BJ (cell line): ENCODE results near the gene PAM16. TPM values are rescaled to one million over a fixed set of nuclear protein-coding genes. Genes with fewer than 3 reads are reported as not detected.

Experiments used
- CTCF ChIA-PET: fragments of 350-600 bp; formaldehyde crosslinking; extraction: SDS; loops from one replicate; lab custom pipeline; 2021; ENCODE audit warnings: antibody characterized with exemption, inconsistent platforms; lab: Yijun Ruan, JAX
- POLR2A ChIA-PET: fragments of 300-600 bp; sonication (Branson Sonifier 250); formaldehyde crosslinking; extraction: SDS; loops from one replicate; lab custom pipeline; 2021; ENCODE audit warnings: antibody characterized with exemption; lab: Charles Lee
- DNase-seq: peaks from one replicate; pipeline ENCODE4 v3.0.0-alpha.2; 2011; ENCODE audit warnings: low read depth
- H3K27me3 ChIP-seq: 2 replicates; pipeline ENCODE4 v1.6.0; 2011; ENCODE audit warnings: low read length; ENCODE audit not compliant: control insufficient read depth, insufficient read depth
- H3K36me3 ChIP-seq: 2 replicates; pipeline ENCODE4 v1.5.1; 2011; ENCODE audit warnings: low read length; ENCODE audit not compliant: control insufficient read depth, insufficient read depth
- H3K4me3 ChIP-seq: 2 replicates; pipeline ENCODE4 v1.5.1; 2011; ENCODE audit warnings: low read depth, mild to moderate bottlenecking, control low read depth, low read length
- CTCF ChIP-seq: IDR thresholded peaks from 2 replicates; pipeline ENCODE4 v1.5.1; 2011; ENCODE audit warnings: low read depth, mild to moderate bottlenecking, control low read depth, inconsistent platforms, low read length, moderate library complexity; ENCODE audit not compliant: insufficient read depth
- polyA plus RNA-seq: library from polyadenylated mRNA; depleted of rRNA; stranded (reverse); fragments of >200 nt; gene quantifications from 2 replicates; pipeline ENCODE4 v1.2.3, GENCODE V29; 2011

PAM16 gene
- polyA plus RNA-seq, 1 experiment = 44.2 TPM

- Histone ChIP-seq H3K36me3 (peaks cover 1% of the 10 kb centered on the region; the same call in 1 of the 2 replicates), H3K27me3 (no peaks in the 10 kb centered on the region), H3K4me3 (peak within 1 kb of the TSS; percentile 91)
- POLR2A ChIA-PET = interaction anchor here (0.5 kb wide), 1 partner anchor 299 kb away, joined by 3 read pairs; no protein-coding TSS in a partner anchor
- no peak for DNase-seq
- TF ChIP-seq CTCF = no peak
- CTCF ChIA-PET = interaction anchor here (0.5 to 3.8 kb wide), 11 partner anchors 9 to 1304 kb away, joined by 3 to 20 read pairs (median 4); no protein-coding TSS in a partner anchor
Measured at GRCh38 chr16:4315186-4316107, 35.7 kb downstream of the PAM16 start, which contains the start of gene GLIS2. GLIS2 (plus strand) TSS chr16:4316067; CDS start chr16:4332281, 16,214 bp downstream.

- H3K36me3 ChIP-seq = no peaks in the 10 kb centered on the region
- no peak for DNase-seq
- peak overlapping the region; percentile 91 for H3K4me3 ChIP-seq
- H3K27me3 ChIP-seq = no peaks in the 10 kb centered on the region
- peak; percentile 26; the same call in 1 of the 2 replicates for TF ChIP-seq CTCF
- POLR2A ChIA-PET = no interaction called here
- CTCF ChIA-PET = interaction anchor here (0.6 to 1.6 kb wide), 6 partner anchors 8 to 27 kb away, joined by 3 to 6 read pairs (median 4); no protein-coding TSS in a partner anchor
Measured at GRCh38 chr16:4314532-4315185, 36.5 kb downstream of the PAM16 start.

- no peak overlapping the region for H3K4me3 ChIP-seq
- no peak for DNase-seq
- POLR2A ChIA-PET = no interaction called here
- CTCF ChIA-PET = interaction anchor here (0.6 to 8.2 kb wide), 6 partner anchors 8 to 28 kb away, joined by 3 to 106 read pairs (median 5); no protein-coding TSS in a partner anchor
- TF ChIP-seq CTCF = peak; percentile 64
- H3K36me3 ChIP-seq = no peaks in the 10 kb centered on the region
- no peaks in the 10 kb centered on the region for H3K27me3 ChIP-seq
Measured at GRCh38 chr16:4313563-4314531, 37.3 kb downstream of the PAM16 start.

- peak; percentile 85 for TF ChIP-seq CTCF
- Histone ChIP-seq H3K36me3 (no peaks in the 10 kb centered on the region), H3K27me3 (no peaks in the 10 kb centered on the region), H3K4me3 (no peak overlapping the region)
- peak; percentile 57 for DNase-seq
- ChIA-PET CTCF (interaction anchor here (0.6 to 8.2 kb wide), 18 partner anchors 8 to 96 kb away, joined by 3 to 106 read pairs (median 5); no protein-coding TSS in a partner anchor), POLR2A (no interaction called here)
Measured at GRCh38 chr16:4309833-4310266, 41.3 kb downstream of the PAM16 start.
